ENCODE measurements around the gene NDST1.

The NDST1 gene

GRCh38 chr5:150530423-150530822 lies 22.5 kb downstream of the NDST1 start:
- H3K27me3 Mint-ChIP-seq, result no peaks in the 10 kb centered on the region
- ATAC-seq (ENCODE audit: low read depth) (no peak), DNase-seq (ENCODE audit: low spot score in 2 of 2) (no peak)
- H3K36me3 Mint-ChIP-seq, result peaks cover 14% of the 10 kb centered on the region
- H3K9me3 Mint-ChIP-seq, result no peaks in the 10 kb centered on the region
- no peak overlapping the region for H3K4me3 Mint-ChIP-seq
- no peak overlapping the region for H3K27ac Mint-ChIP-seq
- no peaks in the 10 kb centered on the region for H3K4me1 Mint-ChIP-seq

- no peak for DNase-seq (ENCODE audit: low spot score in 2 of 2)
- no peak for ATAC-seq (ENCODE audit: low read depth)
- Mint-ChIP-seq H3K4me1 (no peaks in the 10 kb centered on the region), H3K27me3 (no peaks in the 10 kb centered on the region), H3K27ac (no peak overlapping the region), H3K9me3 (no peaks in the 10 kb centered on the region), H3K36me3 (peaks cover 14% of the 10 kb centered on the region), H3K4me3 (no peak overlapping the region)
These were observed 23.1 kb downstream of the NDST1 start for GRCh38 chr5:150530951-150531588.

- Mint-ChIP-seq H3K27ac (no peak overlapping the region), H3K4me3 (no peak overlapping the region), H3K36me3 (peaks cover 14% of the 10 kb centered on the region), H3K4me1 (no peaks in the 10 kb centered on the region), H3K27me3 (no peaks in the 10 kb centered on the region), H3K9me3 (no peaks in the 10 kb centered on the region)
- DNase-seq (ENCODE audit: low spot score in 2 of 2) (no peak), ATAC-seq (ENCODE audit: low read depth) (no peak)
These were observed 23.8 kb downstream of the NDST1 start for GRCh38 chr5:150531686-150532085.

- no peak for DNase-seq (ENCODE audit: low spot score in 2 of 2)
- Mint-ChIP-seq H3K4me3 (no peak overlapping the region), H3K9me3 (no peaks in the 10 kb centered on the region), H3K27ac (no peak overlapping the region), H3K27me3 (no peaks in the 10 kb centered on the region), H3K4me1 (no peaks in the 10 kb centered on the region), H3K36me3 (peaks cover 14% of the 10 kb centered on the region)
- ATAC-seq (ENCODE audit: low read depth), result no peak
These were observed 24.2 kb downstream of the NDST1 start for GRCh38 chr5:150532151-150532550.

GRCh38 chr5:150532996-150533395 lies 25.1 kb downstream of the NDST1 start:
- peaks cover 2% of the 10 kb centered on the region for H3K9me3 Mint-ChIP-seq

DNA sequence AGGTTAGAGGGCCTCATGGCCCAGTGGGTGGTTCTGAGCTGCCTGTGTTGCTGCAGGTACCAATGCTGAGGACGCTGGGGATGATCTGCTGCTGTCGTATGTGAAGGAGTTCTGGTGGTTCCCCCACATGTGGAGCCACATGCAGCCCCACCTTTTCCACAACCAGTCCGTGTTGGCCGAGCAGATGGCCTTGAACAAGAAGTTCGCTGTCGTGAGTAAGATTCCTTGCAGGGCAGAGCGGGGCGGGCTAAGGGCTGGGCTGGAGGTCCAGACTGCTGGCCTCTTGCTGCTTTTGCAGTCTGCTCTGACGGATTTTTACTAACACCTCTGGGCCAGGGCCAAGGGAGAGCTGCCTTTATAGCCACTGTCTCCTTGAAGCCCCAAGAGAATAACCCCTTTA lies 26.9 kb downstream of the NDST1 start:
- ATAC-seq (ENCODE audit: low read depth), result no peak

More at GRCh38 chr5:150532996-150533395, 25.1 kb downstream of the NDST1 start:
- no peaks in the 10 kb centered on the region for H3K4me1 Mint-ChIP-seq
- no peaks in the 10 kb centered on the region for H3K27me3 Mint-ChIP-seq
- ATAC-seq (ENCODE audit: low read depth) (no peak), DNase-seq (ENCODE audit: low spot score in 2 of 2) (no peak)
- H3K27ac Mint-ChIP-seq, result no peak overlapping the region
- no peak overlapping the region for H3K4me3 Mint-ChIP-seq
- peaks cover 19% of the 10 kb centered on the region for H3K36me3 Mint-ChIP-seq

GRCh38 chr5:150535611-150536010 lies 27.7 kb downstream of the NDST1 start:
- H3K27ac Mint-ChIP-seq, result no peak overlapping the region
- ATAC-seq (ENCODE audit: low read depth), result no peak
- peaks cover 2% of the 10 kb centered on the region for H3K9me3 Mint-ChIP-seq
- no peak overlapping the region for H3K4me3 Mint-ChIP-seq
- no peak for DNase-seq (ENCODE audit: low spot score in 2 of 2)
- no peaks in the 10 kb centered on the region for H3K4me1 Mint-ChIP-seq
- no peaks in the 10 kb centered on the region for H3K27me3 Mint-ChIP-seq
- peaks cover 28% of the 10 kb centered on the region for H3K36me3 Mint-ChIP-seq

More for the DNA sequence above, 26.9 kb downstream of the NDST1 start:
- H3K9me3 Mint-ChIP-seq, result peaks cover 2% of the 10 kb centered on the region
- no peak overlapping the region for H3K4me3 Mint-ChIP-seq
- peaks cover 26% of the 10 kb centered on the region for H3K36me3 Mint-ChIP-seq
- no peak overlapping the region for H3K27ac Mint-ChIP-seq
- H3K27me3 Mint-ChIP-seq, result no peaks in the 10 kb centered on the region
- no peak for DNase-seq (ENCODE audit: low spot score in 2 of 2)
- no peaks in the 10 kb centered on the region for H3K4me1 Mint-ChIP-seq

DNA sequence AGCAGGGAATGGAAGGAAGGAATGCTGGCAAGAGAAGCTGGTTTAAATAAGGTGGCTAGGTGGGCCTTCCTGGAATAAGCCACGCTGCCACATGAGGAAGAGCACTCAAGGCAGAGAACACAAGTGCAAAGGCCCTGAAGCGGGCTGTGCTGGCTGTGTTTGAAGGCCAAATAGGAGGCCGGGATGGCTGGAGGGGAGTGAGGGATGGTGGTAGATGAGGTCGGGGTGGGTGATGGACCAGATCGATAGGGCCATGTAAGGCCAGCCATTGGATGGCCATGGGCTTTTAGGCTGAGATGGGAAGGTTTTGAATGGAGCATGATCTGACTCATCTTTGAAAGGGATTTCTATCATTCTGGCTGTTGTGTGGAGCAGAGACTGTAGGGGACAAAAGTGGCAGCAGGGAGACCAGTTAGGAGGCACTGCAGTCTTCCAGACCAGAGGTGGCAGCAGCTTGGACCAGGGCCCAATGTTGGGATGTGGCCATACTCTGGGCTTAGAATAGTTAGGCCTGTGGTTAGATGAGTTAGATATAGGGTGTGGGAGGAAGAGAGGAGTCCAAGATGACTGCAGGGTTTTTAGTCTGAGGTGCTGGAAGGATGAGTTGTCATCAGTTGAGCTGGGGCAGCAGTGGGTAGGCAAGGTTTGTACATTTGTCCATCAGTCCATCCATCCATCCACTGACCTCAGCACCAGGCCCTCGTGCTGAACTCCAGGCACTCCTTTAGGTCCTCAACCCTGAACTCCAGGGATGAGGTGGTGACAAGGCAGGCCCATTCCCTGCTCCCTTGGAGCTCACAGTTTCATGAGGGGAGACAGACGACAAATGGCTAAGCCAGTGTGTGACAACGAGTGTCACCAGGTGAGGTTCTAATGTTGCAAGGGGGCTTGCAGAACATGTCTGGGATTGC lies 30.3 kb downstream of the NDST1 start:
- H3K36me3 Mint-ChIP-seq, result peaks cover 26% of the 10 kb centered on the region

GRCh38 chr5:150539206-150539605 lies 31.3 kb downstream of the NDST1 start:
- no peak for ATAC-seq (ENCODE audit: low read depth)
- Mint-ChIP-seq H3K27me3 (no peaks in the 10 kb centered on the region), H3K4me1 (no peaks in the 10 kb centered on the region), H3K36me3 (peaks cover 23% of the 10 kb centered on the region), H3K4me3 (no peak overlapping the region), H3K9me3 (peaks cover 2% of the 10 kb centered on the region), H3K27ac (no peak overlapping the region)
- no peak for DNase-seq (ENCODE audit: low spot score in 2 of 2)

More for the DNA sequence above, 30.3 kb downstream of the NDST1 start:
- Mint-ChIP-seq H3K4me1 (no peaks in the 10 kb centered on the region), H3K4me3 (no peak overlapping the region), H3K27me3 (no peaks in the 10 kb centered on the region), H3K27ac (no peak overlapping the region), H3K9me3 (peaks cover 2% of the 10 kb centered on the region)
- no peak for ATAC-seq (ENCODE audit: low read depth)
- no peak for DNase-seq (ENCODE audit: low spot score in 2 of 2)

DNA sequence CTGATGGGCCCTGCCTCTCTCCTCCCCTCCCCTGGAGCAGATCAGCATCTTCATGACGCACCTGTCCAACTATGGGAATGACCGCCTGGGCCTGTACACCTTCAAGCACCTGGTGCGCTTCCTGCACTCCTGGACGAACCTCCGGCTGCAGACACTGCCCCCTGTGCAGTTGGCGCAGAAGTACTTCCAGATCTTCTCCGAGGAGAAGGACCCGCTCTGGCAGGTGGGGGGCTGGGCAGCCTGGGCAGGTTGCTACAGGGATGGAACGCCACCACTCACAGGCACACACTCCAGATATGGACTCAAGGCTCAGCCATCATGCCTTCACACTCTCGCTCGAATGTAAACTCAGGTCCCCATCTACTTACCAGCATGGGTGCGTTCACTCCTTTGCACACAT lies 32.1 kb downstream of the NDST1 start:
- DNase-seq (ENCODE audit: low spot score in 2 of 2), result no peak
- Mint-ChIP-seq H3K27me3 (no peaks in the 10 kb centered on the region), H3K36me3 (peaks cover 23% of the 10 kb centered on the region), H3K4me1 (no peaks in the 10 kb centered on the region), H3K9me3 (peaks cover 2% of the 10 kb centered on the region), H3K4me3 (no peak overlapping the region), H3K27ac (no peak overlapping the region)
- ATAC-seq (ENCODE audit: low read depth), result no peak

GRCh38 chr5:150540615-150541396 lies 32.9 kb downstream of the NDST1 start:
- no peaks in the 10 kb centered on the region for H3K27me3 Mint-ChIP-seq
- no peak overlapping the region for H3K27ac Mint-ChIP-seq
- H3K4me1 Mint-ChIP-seq, result no peaks in the 10 kb centered on the region
- H3K36me3 Mint-ChIP-seq, result peaks cover 20% of the 10 kb centered on the region
- H3K9me3 Mint-ChIP-seq, result peaks cover 2% of the 10 kb centered on the region
- no peak for DNase-seq (ENCODE audit: low spot score in 2 of 2)
- H3K4me3 Mint-ChIP-seq, result no peak overlapping the region
- no peak for ATAC-seq (ENCODE audit: low read depth)

GRCh38 chr5:150541397-150541675 lies 33.4 kb downstream of the NDST1 start:
- no peaks in the 10 kb centered on the region for H3K27me3 Mint-ChIP-seq
- DNase-seq (ENCODE audit: low spot score in 2 of 2) (no peak), ATAC-seq (ENCODE audit: low read depth) (no peak)
- peaks cover 20% of the 10 kb centered on the region for H3K36me3 Mint-ChIP-seq
- no peaks in the 10 kb centered on the region for H3K4me1 Mint-ChIP-seq
- no peak overlapping the region for H3K4me3 Mint-ChIP-seq
- no peak overlapping the region for H3K27ac Mint-ChIP-seq
- H3K9me3 Mint-ChIP-seq, result peaks cover 2% of the 10 kb centered on the region

GRCh38 chr5:150541895-150542294 lies 34.0 kb downstream of the NDST1 start:
- no peaks in the 10 kb centered on the region for H3K27me3 Mint-ChIP-seq
- no peak overlapping the region for H3K4me3 Mint-ChIP-seq
- H3K36me3 Mint-ChIP-seq, result peaks cover 20% of the 10 kb centered on the region
- no peak for ATAC-seq (ENCODE audit: low read depth)
- H3K4me1 Mint-ChIP-seq, result no peaks in the 10 kb centered on the region
- DNase-seq (ENCODE audit: low spot score in 2 of 2), result no peak
- H3K9me3 Mint-ChIP-seq, result peaks cover 2% of the 10 kb centered on the region
- no peak overlapping the region for H3K27ac Mint-ChIP-seq

DNA sequence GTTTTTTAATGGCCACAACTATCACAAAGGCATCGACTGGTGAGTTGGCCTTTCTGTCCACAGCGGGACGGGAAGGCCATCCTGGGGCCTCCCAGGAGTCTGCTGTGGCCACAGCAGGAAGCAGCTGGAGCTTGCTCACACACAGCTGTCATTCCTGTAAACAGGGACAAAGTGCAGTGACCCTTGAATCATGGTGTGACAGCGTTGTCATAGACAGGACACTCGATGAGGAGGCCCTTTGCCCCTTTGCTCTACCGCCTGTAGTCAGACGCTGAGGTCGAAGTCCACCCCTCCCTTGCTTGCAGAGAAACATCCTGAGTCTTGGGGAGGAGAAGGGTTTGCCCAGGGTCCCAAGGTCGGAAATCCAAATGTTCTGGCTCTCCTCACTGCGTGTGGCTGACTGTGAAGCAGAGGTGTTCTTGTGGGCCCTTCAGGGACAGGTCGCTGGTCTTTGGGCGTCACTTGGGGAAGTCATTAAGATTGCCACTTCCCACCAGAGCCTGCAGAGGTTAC lies 35.1 kb downstream of the NDST1 start:
- Mint-ChIP-seq H3K4me3 (no peak overlapping the region), H3K4me1 (no peaks in the 10 kb centered on the region), H3K27ac (no peak overlapping the region), H3K36me3 (peaks cover 15% of the 10 kb centered on the region), H3K9me3 (no peaks in the 10 kb centered on the region), H3K27me3 (no peaks in the 10 kb centered on the region)
- DNase-seq (ENCODE audit: low spot score in 2 of 2) (no peak), ATAC-seq (ENCODE audit: low read depth) (no peak)
